PC-9 (cell line): ENCODE data around the gene DMXL1.

Source experiments
- CTCF ChIP-seq: fragments of 200-600 bp; sonication (generic); conservative IDR thresholded peaks from 2 replicates; pipeline ENCODE4 v1.6.1; 2017; ENCODE audit warnings: mixed run types, antibody characterized with exemption, mild to moderate bottlenecking, moderate library complexity
- EZH2 ChIP-seq: fragments of 200-600 bp; sonication (generic); IDR thresholded peaks from 2 replicates; pipeline ENCODE4 v1.8.0; 2017; ENCODE audit warnings: antibody characterized with exemption, low read depth

DNA sequence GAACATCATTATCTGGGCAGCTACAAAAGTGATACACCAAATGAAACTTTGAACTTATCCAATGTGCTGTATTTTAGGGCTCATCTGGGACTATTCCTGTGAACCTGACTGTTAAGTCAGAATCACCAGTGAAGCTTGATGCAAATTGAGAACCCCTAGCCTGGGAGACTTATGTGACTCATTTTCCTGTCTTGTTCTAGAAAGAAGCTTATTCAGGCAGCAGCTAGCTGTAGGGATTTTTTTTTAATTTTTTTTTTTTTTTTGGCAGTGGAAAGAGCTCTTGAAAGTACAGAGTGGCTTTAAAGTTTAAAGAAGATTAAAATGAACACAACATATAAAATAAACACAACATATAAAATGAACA lies 203.9 kb downstream of the DMXL1 start:
- TF ChIP-seq CTCF, result no peak
- no peak for TF ChIP-seq EZH2
